ENCODE data around the gene FNIP2. TPM values are rescaled to one million over a fixed set of nuclear protein-coding genes. Genes with fewer than 3 reads are reported as not detected.
"Not testable (repeated sequence)": the region's sequence is repeated elsewhere in the genome, so short reads cannot be mapped to it uniquely, and the experiment has no call there.

The FNIP2 gene
- total RNA-seq, 2 donors from 2014 or later: 31.1 to 39.8 TPM

- Histone ChIP-seq H3K36me3 (no peaks in the 10 kb centered on the region), H3K4me1 (replicated peaks) (no peaks in the 10 kb centered on the region), H3K27me3 (replicated peaks; ENCODE audit: insufficient read depth) (no peaks in the 10 kb centered on the region), H3K4me3 (no peak overlapping the region), H3K9me3 (no peaks in the 10 kb centered on the region), H3K27ac (no peak overlapping the region)
- TF ChIP-seq CTCF (IDR thresholded peaks at IDR 0.05) (no peak), POLR2AphosphoS5 (IDR thresholded peaks at IDR 0.05) (no peak), POLR2A (IDR thresholded peaks at IDR 0.05) (no peak)
- intact Hi-C loops (cut with DNase I): no loop called here
- 97% methylated on average over 1 of the region's 1 CpG for WGBS
- DNase-seq (ENCODE audit: low spot score): no peak
These were observed 34.1 kb downstream of the FNIP2 start for GRCh38 chr4:158802914-158803313.

GRCh38 chr4:158805635-158806471 is 37.0 kb downstream of the FNIP2 start:
- 40% methylated on average over 10 of the region's 10 CpGs for WGBS
- Histone ChIP-seq H3K9me3 (no peaks in the 10 kb centered on the region), H3K4me3 (no peak overlapping the region), H3K36me3 (no peaks in the 10 kb centered on the region), H3K27ac (no peak overlapping the region), H3K4me1 (replicated peaks) (peaks cover 6% of the 10 kb centered on the region), H3K27me3 (replicated peaks; ENCODE audit: insufficient read depth) (no peaks in the 10 kb centered on the region)
- no peak for TF ChIP-seq CTCF (IDR thresholded peaks at IDR 0.05)
- TF ChIP-seq POLR2AphosphoS5 (IDR thresholded peaks at IDR 0.05): peak; percentile 8
- peak; percentile 43 for DNase-seq (ENCODE audit: low spot score)
- intact Hi-C loops (cut with DNase I): no loop called here

GRCh38 chr4:158807691-158808090 is 38.9 kb downstream of the FNIP2 start:
- intact Hi-C loops (cut with DNase I): no loop called here
- DNase-seq (ENCODE audit: low spot score): no peak
- 71% methylated on average over 3 of the region's 3 CpGs for WGBS
- no peak overlapping the region for H3K4me3 ChIP-seq
- peaks cover 10% of the 10 kb centered on the region for H3K4me1 ChIP-seq (replicated peaks)
- no peaks in the 10 kb centered on the region for H3K9me3 ChIP-seq
- H3K36me3 ChIP-seq: no peaks in the 10 kb centered on the region
- TF ChIP-seq POLR2A (IDR thresholded peaks at IDR 0.05) (no peak), POLR2AphosphoS5 (IDR thresholded peaks at IDR 0.05) (no peak), CTCF (IDR thresholded peaks at IDR 0.05) (no peak)
- H3K27me3 ChIP-seq (replicated peaks; ENCODE audit: insufficient read depth): no peaks in the 10 kb centered on the region
- H3K27ac ChIP-seq: no peak overlapping the region

- WGBS: 89% methylated on average over 3 of the region's 3 CpGs
- Histone ChIP-seq H3K4me3 (no peak overlapping the region), H3K9me3 (no peaks in the 10 kb centered on the region), H3K4me1 (replicated peaks) (peaks cover 10% of the 10 kb centered on the region), H3K27me3 (replicated peaks; ENCODE audit: insufficient read depth) (no peaks in the 10 kb centered on the region), H3K36me3 (no peaks in the 10 kb centered on the region), H3K27ac (no peak overlapping the region)
- intact Hi-C loops (cut with DNase I): no loop called here
- DNase-seq (ENCODE audit: low spot score): no peak
- no peak for TF ChIP-seq CTCF (IDR thresholded peaks at IDR 0.05)
- TF ChIP-seq POLR2AphosphoS5 (IDR thresholded peaks at IDR 0.05): no peak
- TF ChIP-seq POLR2A (IDR thresholded peaks at IDR 0.05): no peak
These were observed 39.6 kb downstream of the FNIP2 start for GRCh38 chr4:158808399-158808798.

GRCh38 chr4:158809208-158809607 is 40.4 kb downstream of the FNIP2 start:
- intact Hi-C loops (cut with DNase I); DNase-seq (ENCODE audit: low spot score); H3K36me3 ChIP-seq; H3K27me3 ChIP-seq (replicated peaks; ENCODE audit: insufficient read depth); H3K9me3 ChIP-seq; H3K4me1 ChIP-seq (replicated peaks); H3K4me3 ChIP-seq: not testable (repeated sequence)
- peak overlapping the region; percentile 50 to 62 for H3K27ac ChIP-seq
- 78% methylated on average over 4 of the region's 4 CpGs for WGBS

Data from prostate gland (tissue), 2 donors.